Adrenal gland (tissue), 5 donors: ENCODE measurements around the gene GGT6.

Experiments used
- CTCF ChIP-seq, 6 experiments: fragments of 450-650 bp in 4 of 6; fragments of 200-600 bp in 2 of 6; sonication (generic) in 1 of 6; IDR thresholded peaks; 1 replicate in 5 of 6; 2 replicates in 1 of 6; pipeline versions ENCODE4 v1.5.1 to v1.8.0; 2016 to 2021; ENCODE audit warnings: antibody characterized with exemption in 6 of 6, mild to moderate bottlenecking in 2 of 6, moderate library complexity in 1 of 6
- POLR2A ChIP-seq, 2 donors: fragments of 450-650 bp; IDR thresholded peaks; one replicate each; pipeline ENCODE4 v1.6.1; 2017; ENCODE audit warnings: antibody characterized with exemption in 2 of 2, mild to moderate bottlenecking in 2 of 2, moderate library complexity in 1 of 2
- donor health status: DM: no; HTN: no; CAD: no.

DNA sequence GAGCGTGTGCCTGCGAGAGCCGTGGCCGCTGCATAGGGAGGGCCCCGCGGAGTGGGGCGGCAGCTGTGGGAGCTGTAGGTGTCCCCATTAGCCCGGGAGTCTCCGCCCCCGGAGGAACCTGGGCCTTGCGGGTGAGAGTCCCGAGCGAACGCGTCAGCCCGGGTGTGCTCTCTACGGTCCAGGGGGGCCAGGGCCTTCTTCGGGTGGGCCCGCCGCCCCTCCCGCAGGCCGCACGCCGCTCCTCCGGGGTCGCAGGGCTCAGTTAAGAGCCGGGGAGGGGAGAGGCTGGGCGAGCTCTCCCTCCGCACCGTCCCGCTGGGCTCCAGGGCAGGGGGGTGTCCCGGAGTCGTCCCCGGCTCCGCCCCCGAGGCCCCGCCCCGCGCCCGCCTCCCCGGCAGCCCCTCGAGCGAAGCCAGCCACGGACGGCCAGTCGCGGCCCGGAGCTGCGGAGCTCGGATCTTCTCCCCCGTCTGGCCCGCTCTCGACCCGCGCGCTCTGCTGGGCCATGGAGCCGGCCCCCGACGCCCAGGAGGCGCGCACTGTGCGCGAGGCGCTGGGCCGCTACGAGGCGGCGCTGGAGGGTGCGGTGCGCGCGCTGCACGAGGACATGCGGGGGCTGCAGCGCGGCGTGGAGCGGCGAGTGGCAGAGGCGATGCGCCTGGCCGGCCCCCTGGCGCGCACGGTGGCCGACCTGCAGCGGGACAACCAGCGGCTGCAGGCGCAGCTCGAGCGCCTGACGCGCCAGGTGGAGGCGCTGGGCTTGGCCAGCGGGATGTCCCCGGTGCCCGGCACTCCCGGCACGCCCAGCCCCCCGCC is 23.9 kb upstream of the GGT6 start, which contains the start of gene SMTNL2:
- no peak for TF ChIP-seq CTCF (IDR thresholded peaks at IDR 0.05)
- TF ChIP-seq POLR2A (IDR thresholded peaks at IDR 0.05), result no peak
